Keratinocyte (primary cell): Measurements from ENCODE around the gene RAB5A.

Experiments used
- CTCF ChIP-seq, 3 experiments: IDR thresholded peaks in 1 of 3; conservative IDR thresholded peaks in 1 of 3; optimal IDR thresholded peaks in 1 of 3; 2 replicates in 2 of 3; 3 replicates in 1 of 3; pipeline versions ENCODE3 to v1.5.1; 2011; ENCODE audit warnings: low read length in 3 of 3, mild to moderate bottlenecking in 3 of 3, moderate library complexity in 2 of 3, control low read depth in 1 of 3, inconsistent platforms in 1 of 3; ENCODE audit not compliant: insufficient read depth in 2 of 3; ENCODE audit errors: extremely low read depth in 1 of 3
- EZH2 ChIP-seq: IDR thresholded peaks from one replicate; pipeline ENCODE4 v1.6.1; 2012; ENCODE audit warnings: inconsistent platforms, mild to moderate bottlenecking, low read length, moderate library complexity

GRCh38 chr3:19947549-19948225, 790 bp downstream of the RAB5A start:
- TF ChIP-seq CTCF (optimal IDR thresholded peaks at IDR 0.05 in 1 of 3, IDR thresholded peaks at IDR 0.05 in 1 of 3, conservative IDR thresholded peaks at IDR 0.05 in 1 of 3; ENCODE audit: extremely low read depth in 1 of 3, insufficient read depth in 2 of 3, low read length in 3 of 3) (no peak), EZH2 (no peak)
